ENCODE measurements around the gene ZC3H4.
"Not testable (repeated sequence)": the region's sequence is repeated elsewhere in the genome, so short reads cannot be mapped to it uniquely, and the experiment has no call there.

ZC3H4 gene

GRCh38 chr19:47082493-47082892 is 31.1 kb downstream of the ZC3H4 start:
- Histone ChIP-seq H2AK5ac (ENCODE audit: low read depth, low read length) (no peak overlapping the region), H4K91ac (ENCODE audit: low read depth, low read length, poor library complexity) (no peak overlapping the region), H4K8ac (ENCODE audit: low read depth, low read length) (no peak overlapping the region), H3K27ac (replicated peaks; ENCODE audit: low read length) (no peak overlapping the region), H2BK120ac (ENCODE audit: low read depth, low read length) (no peak overlapping the region), H3K23ac (ENCODE audit: low read depth, low read length, poor library complexity) (no peak overlapping the region), H3K4me3 (ENCODE audit: low read length in 2 of 2) (no peak overlapping the region), H3K9ac (ENCODE audit: low read depth, low read length, poor library complexity) (no peak overlapping the region), H3K4me1 (ENCODE audit: control insufficient read depth in 2 of 2, insufficient read depth in 1 of 2, low read depth in 1 of 2, low read length in 2 of 2) (no peaks in the 10 kb centered on the region), H2BK5ac (ENCODE audit: low read length) (no peak overlapping the region), H2BK12ac (ENCODE audit: low read length) (no peak overlapping the region), H3K4ac (ENCODE audit: low read length) (no peak overlapping the region), H3K27me3 (ENCODE audit: control insufficient read depth in 3 of 3, insufficient read depth in 3 of 3, low read depth in 1 of 3, low read length in 3 of 3) (no peaks in the 10 kb centered on the region), H3K36me3 (replicated peaks in 1 of 2; ENCODE audit: control insufficient read depth in 2 of 2, insufficient read depth in 2 of 2, low read length in 2 of 2) (peaks cover 47 to 100% of the 10 kb centered on the region in 2 donors), H3K9me3 (replicated peaks in 1 of 2; ENCODE audit: control insufficient read depth in 2 of 2, insufficient read depth in 1 of 2, low read depth in 1 of 2, low read length in 2 of 2) (peaks cover 0 to 3% of the 10 kb centered on the region in 2 donors), H3K18ac (ENCODE audit: low read length) (no peak overlapping the region), H3K4me2 (ENCODE audit: insufficient read depth, low read length, poor library complexity, severe bottlenecking) (no peak overlapping the region), H3K79me1 (ENCODE audit: low read depth, low read length) (no peaks in the 10 kb centered on the region), H2BK15ac (ENCODE audit: low read length) (no peak overlapping the region), H2AFZ (ENCODE audit: low read length) (no peak overlapping the region), H3K14ac (ENCODE audit: low read length) (no peak overlapping the region)
- no peak for DNase-seq (ENCODE audit: low spot score)
- no CpG with 5 or more reads among the region's 5 CpGs for WGBS, 2 donors (ENCODE audit: extremely low coverage in 2 of 2, insufficient read length in 2 of 2, insufficient replicate concordance in 1 of 2)

GRCh38 chr19:47081095-47081494 is 32.5 kb downstream of the ZC3H4 start:
- DNase-seq (ENCODE audit: low spot score): no peak
- H4K91ac ChIP-seq (ENCODE audit: low read depth, low read length, poor library complexity): no peak overlapping the region

DNA sequence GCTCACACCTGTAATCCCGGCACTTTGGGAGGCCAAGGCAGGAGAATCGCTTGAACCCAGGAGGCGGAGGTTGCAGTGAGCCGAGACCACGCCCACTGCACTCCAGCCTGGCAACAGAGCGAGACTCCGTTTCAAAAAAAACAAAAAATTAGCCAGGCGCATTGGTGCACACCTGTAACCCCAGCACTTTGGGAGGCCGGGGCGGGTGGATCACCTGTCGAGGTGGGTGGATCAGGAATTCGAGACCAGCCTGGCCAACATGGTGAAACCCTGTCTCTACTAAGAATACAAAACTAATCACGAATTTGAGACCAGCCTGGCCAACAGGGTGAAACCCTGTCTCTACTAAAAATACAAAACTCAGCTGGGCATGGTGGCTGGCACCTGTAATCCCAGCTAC is 35.2 kb downstream of the ZC3H4 start:
- H2BK12ac ChIP-seq (ENCODE audit: low read length); H4K8ac ChIP-seq (ENCODE audit: low read depth, low read length); H2BK5ac ChIP-seq (ENCODE audit: low read length); H3K14ac ChIP-seq (ENCODE audit: low read length); H2BK120ac ChIP-seq (ENCODE audit: low read depth, low read length); H3K4ac ChIP-seq (ENCODE audit: low read length); H3K9me3 ChIP-seq (replicated peaks in 1 of 2; ENCODE audit: control insufficient read depth in 2 of 2, insufficient read depth in 1 of 2, low read depth in 1 of 2, low read length in 2 of 2); DNase-seq (ENCODE audit: low spot score); H3K9ac ChIP-seq (ENCODE audit: low read depth, low read length, poor library complexity); H2AFZ ChIP-seq (ENCODE audit: low read length); H3K79me1 ChIP-seq (ENCODE audit: low read depth, low read length); H3K18ac ChIP-seq (ENCODE audit: low read length); H3K4me2 ChIP-seq (ENCODE audit: insufficient read depth, low read length, poor library complexity, severe bottlenecking); H4K91ac ChIP-seq (ENCODE audit: low read depth, low read length, poor library complexity); H3K23ac ChIP-seq (ENCODE audit: low read depth, low read length, poor library complexity); H2AK5ac ChIP-seq (ENCODE audit: low read depth, low read length); H3K27ac ChIP-seq (replicated peaks; ENCODE audit: low read length); H3K4me3 ChIP-seq (ENCODE audit: low read length in 2 of 2); H3K4me1 ChIP-seq (ENCODE audit: control insufficient read depth in 2 of 2, insufficient read depth in 1 of 2, low read depth in 1 of 2, low read length in 2 of 2); H3K27me3 ChIP-seq (ENCODE audit: control insufficient read depth in 3 of 3, insufficient read depth in 3 of 3, low read depth in 1 of 3, low read length in 3 of 3); H2BK15ac ChIP-seq (ENCODE audit: low read length): not testable (repeated sequence)
- WGBS, 2 donors (ENCODE audit: extremely low coverage in 2 of 2, insufficient read length in 2 of 2, insufficient replicate concordance in 1 of 2): no CpG with 5 or more reads among the region's 13 CpGs
- peaks cover 44 to 100% of the 10 kb centered on the region in 2 donors for H3K36me3 ChIP-seq (replicated peaks in 1 of 2; ENCODE audit: control insufficient read depth in 2 of 2, insufficient read depth in 2 of 2, low read length in 2 of 2)

More at GRCh38 chr19:47081095-47081494, 32.5 kb downstream of the ZC3H4 start:
- Histone ChIP-seq H3K27ac (replicated peaks; ENCODE audit: low read length) (no peak overlapping the region), H4K8ac (ENCODE audit: low read depth, low read length) (no peak overlapping the region), H3K4me2 (ENCODE audit: insufficient read depth, low read length, poor library complexity, severe bottlenecking) (no peak overlapping the region), H3K36me3 (replicated peaks in 1 of 2; ENCODE audit: control insufficient read depth in 2 of 2, insufficient read depth in 2 of 2, low read length in 2 of 2) (peaks cover 47 to 100% of the 10 kb centered on the region in 2 donors), H3K79me1 (ENCODE audit: low read depth, low read length) (no peaks in the 10 kb centered on the region), H3K18ac (ENCODE audit: low read length) (no peak overlapping the region), H2BK120ac (ENCODE audit: low read depth, low read length) (no peak overlapping the region), H3K4me3 (ENCODE audit: low read length in 2 of 2) (no peak overlapping the region), H2BK15ac (ENCODE audit: low read length) (no peak overlapping the region), H3K4ac (ENCODE audit: low read length) (no peak overlapping the region), H3K9ac (ENCODE audit: low read depth, low read length, poor library complexity) (no peak overlapping the region), H2AFZ (ENCODE audit: low read length) (no peak overlapping the region), H3K27me3 (ENCODE audit: control insufficient read depth in 3 of 3, insufficient read depth in 3 of 3, low read depth in 1 of 3, low read length in 3 of 3) (no peaks in the 10 kb centered on the region), H3K4me1 (ENCODE audit: control insufficient read depth in 2 of 2, insufficient read depth in 1 of 2, low read depth in 1 of 2, low read length in 2 of 2) (no peaks in the 10 kb centered on the region), H3K9me3 (replicated peaks in 1 of 2; ENCODE audit: control insufficient read depth in 2 of 2, insufficient read depth in 1 of 2, low read depth in 1 of 2, low read length in 2 of 2) (peaks cover 0 to 2% of the 10 kb centered on the region in 2 donors), H2BK5ac (ENCODE audit: low read length) (no peak overlapping the region), H3K14ac (ENCODE audit: low read length) (no peak overlapping the region), H3K23ac (ENCODE audit: low read depth, low read length, poor library complexity) (no peak overlapping the region), H2AK5ac (ENCODE audit: low read depth, low read length) (no peak overlapping the region), H2BK12ac (ENCODE audit: low read length) (no peak overlapping the region)
- whole genome bisulfite sequencing, 2 donors (ENCODE audit: extremely low coverage in 2 of 2, insufficient read length in 2 of 2, insufficient replicate concordance in 1 of 2): no CpG with 5 or more reads among the region's 6 CpGs

DNA sequence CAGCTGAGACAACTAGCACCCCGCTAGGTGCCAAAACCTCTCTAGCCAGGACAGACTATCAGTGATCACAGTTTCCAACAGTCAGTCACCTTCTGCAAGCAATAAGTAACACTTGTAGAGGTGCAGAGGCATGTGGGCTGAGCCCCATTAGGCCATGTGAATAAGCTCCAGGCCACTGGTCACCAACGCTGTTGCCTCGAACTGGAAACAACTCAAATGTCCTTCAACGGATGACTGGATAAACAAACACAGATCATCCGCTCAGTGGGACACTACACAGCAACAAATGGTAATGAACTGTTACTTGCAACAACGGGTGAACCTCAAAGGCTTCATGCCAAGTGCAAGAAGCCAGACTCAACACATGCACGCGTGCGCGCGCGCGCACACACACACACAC is 37.6 kb downstream of the ZC3H4 start:
- Histone ChIP-seq H3K23ac (ENCODE audit: low read depth, low read length, poor library complexity) (no peak overlapping the region), H3K18ac (ENCODE audit: low read length) (no peak overlapping the region), H4K91ac (ENCODE audit: low read depth, low read length, poor library complexity) (no peak overlapping the region), H3K4me1 (ENCODE audit: control insufficient read depth in 2 of 2, insufficient read depth in 1 of 2, low read depth in 1 of 2, low read length in 2 of 2) (no peaks in the 10 kb centered on the region), H2BK15ac (ENCODE audit: low read length) (no peak overlapping the region), H4K8ac (ENCODE audit: low read depth, low read length) (no peak overlapping the region), H3K9me3 (replicated peaks in 1 of 2; ENCODE audit: control insufficient read depth in 2 of 2, insufficient read depth in 1 of 2, low read depth in 1 of 2, low read length in 2 of 2) (no peaks in the 10 kb centered on the region), H2BK12ac (ENCODE audit: low read length) (no peak overlapping the region), H3K27me3 (ENCODE audit: control insufficient read depth in 3 of 3, insufficient read depth in 3 of 3, low read depth in 1 of 3, low read length in 3 of 3) (no peaks in the 10 kb centered on the region), H3K4me3 (ENCODE audit: low read length in 2 of 2) (no peak overlapping the region), H2BK5ac (ENCODE audit: low read length) (no peak overlapping the region), H3K79me1 (ENCODE audit: low read depth, low read length) (peaks cover 9% of the 10 kb centered on the region), H2AK5ac (ENCODE audit: low read depth, low read length) (no peak overlapping the region), H3K27ac (replicated peaks; ENCODE audit: low read length) (no peak overlapping the region), H3K14ac (ENCODE audit: low read length) (no peak overlapping the region), H3K4ac (ENCODE audit: low read length) (no peak overlapping the region), H3K36me3 (replicated peaks in 1 of 2; ENCODE audit: control insufficient read depth in 2 of 2, insufficient read depth in 2 of 2, low read length in 2 of 2) (peaks cover 43 to 98% of the 10 kb centered on the region in 2 donors), H2AFZ (ENCODE audit: low read length) (no peak overlapping the region), H3K4me2 (ENCODE audit: insufficient read depth, low read length, poor library complexity, severe bottlenecking) (no peak overlapping the region), H2BK120ac (ENCODE audit: low read depth, low read length) (no peak overlapping the region), H3K9ac (ENCODE audit: low read depth, low read length, poor library complexity) (no peak overlapping the region)
- no peak for DNase-seq (ENCODE audit: low spot score)
- WGBS, 2 donors (ENCODE audit: extremely low coverage in 2 of 2, insufficient read length in 2 of 2, insufficient replicate concordance in 1 of 2): no CpG with 5 or more reads among the region's 13 CpGs

All from neuronal stem cell (in vitro differentiated cells).